SK-N-SH (cell line): ENCODE results near the gene ARL3. TPM values are rescaled to one million over a fixed set of nuclear protein-coding genes. Genes with fewer than 3 reads are reported as not detected.

Experiments
- CTCF ChIA-PET: fragments of 300-600, 350-600 bp; formaldehyde crosslinking; extraction: SDS; loops from one replicate; lab custom pipeline; 2021; lab: Yijun Ruan, JAX
- POLR2A ChIA-PET: fragments of 350-600 bp; sonication (Branson Sonifier 250); formaldehyde crosslinking; extraction: SDS; loops from one replicate; lab custom pipeline; 2020; ENCODE audit warnings: antibody characterized with exemption, inconsistent platforms; lab: Yijun Ruan, JAX
- DNase-seq: peaks from one replicate; pipeline ENCODE4 v3.0.0; 2012
- H2AFZ ChIP-seq: fragments of 200-600 bp; sonication (generic); 2 replicates; pipeline ENCODE4 v1.8.1; 2016; ENCODE audit warnings: antibody characterized with exemption, mild to moderate bottlenecking, low read depth
- H3F3A ChIP-seq: fragments of 200-600 bp; sonication (generic); replicated peaks from 2 replicates; pipeline ENCODE3; 2016; ENCODE audit warnings: antibody characterized with exemption, mild to moderate bottlenecking; ENCODE audit not compliant: insufficient read depth
- H3K27ac ChIP-seq, 2 experiments: fragments of 200-500 bp in 1 of 2; fragments of 200-600 bp in 1 of 2; sonication (Bioruptor generic) in 1 of 2; sonication (generic), shearing (Covaris generic) in 1 of 2; 2 replicates each; pipeline versions ENCODE4 v1.5.1 to v1.6.1; 2014 to 2016; ENCODE audit warnings: low read depth in 2 of 2, inconsistent platforms in 1 of 2, low read length in 1 of 2, mild to moderate bottlenecking in 1 of 2, mixed read lengths in 1 of 2
- H3K27me3 ChIP-seq: fragments of 200-600 bp; sonication (generic), shearing (Covaris generic); 2 replicates; pipeline ENCODE4 v1.6.1; 2016; ENCODE audit warnings: mixed run types; ENCODE audit not compliant: insufficient read depth
- H3K36me3 ChIP-seq, 2 experiments: fragments of 200-500 bp in 1 of 2; fragments of 200-600 bp in 1 of 2; sonication (Bioruptor generic) in 1 of 2; sonication (generic) in 1 of 2; replicated peaks in 1 of 2; 2 replicates each; pipeline versions ENCODE3 to v1.5.1; 2014 to 2016; ENCODE audit warnings: low read length in 1 of 2, mild to moderate bottlenecking in 1 of 2; ENCODE audit not compliant: insufficient read depth in 2 of 2, control insufficient read depth in 1 of 2
- H3K4me1 ChIP-seq, 2 experiments: fragments of 200-500 bp in 1 of 2; fragments of 200-600 bp in 1 of 2; sonication (Bioruptor generic) in 1 of 2; sonication (generic), shearing (Covaris generic) in 1 of 2; 2 replicates each; pipeline versions ENCODE4 v1.5.1 to v1.6.1; 2014 to 2016; ENCODE audit warnings: low read depth in 1 of 2, low read length in 1 of 2, mixed run types in 1 of 2; ENCODE audit not compliant: insufficient read depth in 2 of 2, control insufficient read depth in 1 of 2
- H3K4me2 ChIP-seq: fragments of 200-600 bp; sonication (generic), shearing (Covaris generic); 2 replicates; pipeline ENCODE4 v1.6.1; 2017; ENCODE audit warnings: mixed run types
- H3K4me3 ChIP-seq, 2 experiments: fragments of 200-500 bp in 1 of 2; fragments of 200-600 bp in 1 of 2; sonication (Bioruptor generic) in 1 of 2; sonication (generic), shearing (Covaris generic) in 1 of 2; 2 replicates each; pipeline versions ENCODE4 v1.5.1 to v1.8.1; 2014 to 2016; ENCODE audit warnings: low read depth in 2 of 2, inconsistent platforms in 1 of 2, low read length in 1 of 2, mild to moderate bottlenecking in 1 of 2, mixed read lengths in 1 of 2, moderate library complexity in 1 of 2
- H3K79me2 ChIP-seq: fragments of 200-600 bp; sonication (generic); 2 replicates; pipeline ENCODE4 v1.8.1; 2017; ENCODE audit warnings: mild to moderate bottlenecking; ENCODE audit not compliant: insufficient read depth
- H3K9ac ChIP-seq: fragments of 200-600 bp; sonication (generic); 2 replicates; pipeline ENCODE4 v1.6.1; 2017; ENCODE audit warnings: mixed run types
- H3K9me2 ChIP-seq: fragments of 200-600 bp; sonication (generic); 2 replicates; pipeline ENCODE4 v1.6.1; 2017; ENCODE audit warnings: mixed run types
- H3K9me3 ChIP-seq: fragments of 200-600 bp; sonication (generic); 2 replicates; pipeline ENCODE4 v1.6.1; 2017; ENCODE audit warnings: mixed run types, mild to moderate bottlenecking, moderate library complexity
- H4K20me1 ChIP-seq: fragments of 200-600 bp; sonication (generic); 2 replicates; pipeline ENCODE4 v1.6.1; 2017; ENCODE audit warnings: mild to moderate bottlenecking, mixed run types; ENCODE audit not compliant: insufficient read depth
- CHD2 ChIP-seq: fragments of 150-350 bp; IDR thresholded peaks from 2 replicates; pipeline ENCODE4 v1.6.1; 2018; ENCODE audit warnings: low read length; ENCODE audit not compliant: partially characterized antibody
- CTCF ChIP-seq: fragments of 200-600 bp; sonication (generic); IDR thresholded peaks from 2 replicates; pipeline ENCODE4 v1.6.1; 2017; ENCODE audit warnings: antibody characterized with exemption, mild to moderate bottlenecking, moderate library complexity
- GABPA ChIP-seq: IDR thresholded peaks from 2 replicates; pipeline ENCODE4 v1.4.0; 2012; ENCODE audit warnings: low read depth, mild to moderate bottlenecking
- IRF3 ChIP-seq: fragments of 150-350 bp; IDR thresholded peaks from 2 replicates; pipeline ENCODE4 v1.6.1; 2016; ENCODE audit warnings: mild to moderate bottlenecking, low read depth, low read length
- JUND ChIP-seq: IDR thresholded peaks from 2 replicates; pipeline ENCODE4 v1.4.0; 2012
- PBX3 ChIP-seq: IDR thresholded peaks from 2 replicates; pipeline ENCODE4; 2012
- POLR2AphosphoS5 ChIP-seq: IDR thresholded peaks from 2 replicates; pipeline ENCODE4 v1.6.1; 2012; ENCODE audit warnings: low read depth, low read length
- RCOR1 ChIP-seq: fragments of 150-350 bp; IDR thresholded peaks from 2 replicates; pipeline ENCODE4 v1.6.1; 2017; ENCODE audit warnings: antibody characterized with exemption, low read length
- RFX5 ChIP-seq: IDR thresholded peaks from 2 replicates; pipeline ENCODE4 v1.6.1; 2012; ENCODE audit warnings: mild to moderate bottlenecking, improper control_type of control experiment, low read length
- RXRA ChIP-seq: IDR thresholded peaks from 2 replicates; pipeline ENCODE4 v1.4.0; 2012; ENCODE audit warnings: low read depth, mild to moderate bottlenecking, borderline replicate concordance
- TEAD4 ChIP-seq: IDR thresholded peaks from 2 replicates; pipeline ENCODE4 v1.4.0; 2012; ENCODE audit warnings: mild to moderate bottlenecking, borderline replicate concordance; ENCODE audit not compliant: insufficient read depth
- WGBS: methylation state at CpG from one replicate; pipeline ENCODE4 v1.1.6; 2017; ENCODE audit warnings: low lambda C conversion rate; 5-methylcytosine and 5-hydroxymethylcytosine counted together
- polyA plus RNA-seq, 3 experiments: library from polyadenylated mRNA; depleted of rRNA; stranded (reverse); fragments of >200 nt; gene quantifications; 2 replicates each; pipeline ENCODE4 v1.2.3, GENCODE V29; 2012
- TF ChIP-seq, protein P1 (sequence below): IDR thresholded peaks from 2 replicates; pipeline ENCODE4 v1.6.1; 2012; ENCODE audit warnings: mild to moderate bottlenecking, low read depth, low read length, moderate library complexity
- TF ChIP-seq, protein P2 (sequence below): IDR thresholded peaks from 2 replicates; pipeline ENCODE4 v1.4.0; 2012; ENCODE audit warnings: low read depth

ARL3 gene
- polyA plus RNA-seq, 1 of the 3 experiments (the other 2 are of a cell fraction), result 11.2 TPM

DNA sequence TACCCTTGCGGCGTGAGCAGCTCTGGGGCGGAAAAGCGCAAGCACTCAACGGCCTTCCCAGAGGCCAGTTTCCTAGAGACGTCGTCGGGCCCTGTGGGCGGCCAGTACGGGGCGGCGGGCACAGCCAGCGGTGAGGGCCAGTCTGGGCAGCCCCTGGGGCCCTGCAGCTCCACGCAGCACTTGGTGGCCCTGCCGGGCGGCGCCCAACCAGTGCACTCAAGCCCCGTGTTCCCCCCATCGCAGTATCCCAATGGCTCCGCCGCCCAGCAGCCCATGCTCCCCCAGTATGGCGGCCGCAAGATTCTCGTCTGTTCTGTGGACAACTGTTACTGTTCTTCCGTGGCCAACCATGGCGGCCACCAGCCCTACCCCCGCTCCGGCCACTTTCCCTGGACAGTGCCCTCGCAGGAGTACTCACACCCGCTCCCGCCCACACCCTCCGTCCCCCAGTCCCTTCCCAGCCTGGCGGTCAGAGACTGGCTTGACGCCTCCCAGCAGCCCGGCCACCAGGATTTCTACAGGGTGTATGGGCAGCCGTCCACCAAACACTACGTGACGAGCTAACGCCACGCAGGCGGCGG lies 57.3 kb downstream of the ARL3 start:
- peaks cover 40% of the 10 kb centered on the region for H4K20me1 ChIP-seq
- no peak overlapping the region for H3K4me2 ChIP-seq
- POLR2A ChIA-PET, result interaction anchor here (1.0 kb wide), 1 partner anchor 10 kb away, joined by 3 read pairs; no protein-coding TSS in a partner anchor
- H3K9me3 ChIP-seq, result no peaks in the 10 kb centered on the region
- no peaks in the 10 kb centered on the region for H3K9me2 ChIP-seq
- H3K9ac ChIP-seq, result no peak overlapping the region
- no peak overlapping the region for H3K27ac ChIP-seq
- CTCF ChIA-PET, result interaction anchor here (0.8 to 1.8 kb wide), 4 partner anchors 8 to 58 kb away, joined by 3 to 10 read pairs (median 4); partner anchors contain the start of gene SFXN2
- H3K4me1 ChIP-seq, result peaks cover 0 to 15% of the 10 kb centered on the region in 2 experiments; a peak in 1 of 4 replicates
- H3K27me3 ChIP-seq, result no peaks in the 10 kb centered on the region
- DNase-seq, result no peak
- H3K79me2 ChIP-seq, result peaks cover 40% of the 10 kb centered on the region
- TF ChIP-seq, protein P1, sequence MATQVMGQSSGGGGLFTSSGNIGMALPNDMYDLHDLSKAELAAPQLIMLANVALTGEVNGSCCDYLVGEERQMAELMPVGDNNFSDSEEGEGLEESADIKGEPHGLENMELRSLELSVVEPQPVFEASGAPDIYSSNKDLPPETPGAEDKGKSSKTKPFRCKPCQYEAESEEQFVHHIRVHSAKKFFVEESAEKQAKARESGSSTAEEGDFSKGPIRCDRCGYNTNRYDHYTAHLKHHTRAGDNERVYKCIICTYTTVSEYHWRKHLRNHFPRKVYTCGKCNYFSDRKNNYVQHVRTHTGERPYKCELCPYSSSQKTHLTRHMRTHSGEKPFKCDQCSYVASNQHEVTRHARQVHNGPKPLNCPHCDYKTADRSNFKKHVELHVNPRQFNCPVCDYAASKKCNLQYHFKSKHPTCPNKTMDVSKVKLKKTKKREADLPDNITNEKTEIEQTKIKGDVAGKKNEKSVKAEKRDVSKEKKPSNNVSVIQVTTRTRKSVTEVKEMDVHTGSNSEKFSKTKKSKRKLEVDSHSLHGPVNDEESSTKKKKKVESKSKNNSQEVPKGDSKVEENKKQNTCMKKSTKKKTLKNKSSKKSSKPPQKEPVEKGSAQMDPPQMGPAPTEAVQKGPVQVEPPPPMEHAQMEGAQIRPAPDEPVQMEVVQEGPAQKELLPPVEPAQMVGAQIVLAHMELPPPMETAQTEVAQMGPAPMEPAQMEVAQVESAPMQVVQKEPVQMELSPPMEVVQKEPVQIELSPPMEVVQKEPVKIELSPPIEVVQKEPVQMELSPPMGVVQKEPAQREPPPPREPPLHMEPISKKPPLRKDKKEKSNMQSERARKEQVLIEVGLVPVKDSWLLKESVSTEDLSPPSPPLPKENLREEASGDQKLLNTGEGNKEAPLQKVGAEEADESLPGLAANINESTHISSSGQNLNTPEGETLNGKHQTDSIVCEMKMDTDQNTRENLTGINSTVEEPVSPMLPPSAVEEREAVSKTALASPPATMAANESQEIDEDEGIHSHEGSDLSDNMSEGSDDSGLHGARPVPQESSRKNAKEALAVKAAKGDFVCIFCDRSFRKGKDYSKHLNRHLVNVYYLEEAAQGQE, result no peak
- TF ChIP-seq TEAD4 (no peak), CTCF (no peak), IRF3 (no peak), RFX5 (no peak), RCOR1 (no peak), JUND (no peak), POLR2AphosphoS5 (no peak), PBX3 (no peak), CHD2 (no peak), GABPA (no peak), RXRA (no peak)
- TF ChIP-seq, protein P2, sequence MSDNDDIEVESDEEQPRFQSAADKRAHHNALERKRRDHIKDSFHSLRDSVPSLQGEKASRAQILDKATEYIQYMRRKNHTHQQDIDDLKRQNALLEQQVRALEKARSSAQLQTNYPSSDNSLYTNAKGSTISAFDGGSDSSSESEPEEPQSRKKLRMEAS, result no peak
- TF ChIP-seq, all 33 proteins: peak for 0
- WGBS, result 97% methylated on average over 42 of the region's 42 CpGs
- Histone ChIP-seq H3F3A (peaks cover 18% of the 10 kb centered on the region), H3K36me3 (peaks cover 19 to 47% of the 10 kb centered on the region in 2 experiments), H2AFZ (no peak overlapping the region), H3K4me3 (no peak overlapping the region)
